Measurements from ENCODE around the gene SH2B2. TPM values are rescaled to one million over a fixed set of nuclear protein-coding genes. Genes with fewer than 3 reads are reported as not detected.

SH2B2 gene
- total RNA-seq, 1 experiment from 2014 or later: 14.7 TPM

- H3K4me1 Mint-ChIP-seq: peaks cover 14% of the 10 kb centered on the region
- H3K36me3 Mint-ChIP-seq: no peaks in the 10 kb centered on the region
- H3K27ac Mint-ChIP-seq: no peak overlapping the region
- ATAC-seq: no peak
- H3K9me3 Mint-ChIP-seq: no peaks in the 10 kb centered on the region
- H3K27me3 Mint-ChIP-seq (ENCODE audit: low read depth): peaks cover 5% of the 10 kb centered on the region
- no peak for DNase-seq (ENCODE audit: low spot score)
- ChIA-PET CTCF (interaction anchor here (0.5 to 2.8 kb wide), 13 partner anchors 7 to 761 kb away, joined by 3 to 13 read pairs (median 5); partner anchors contain the start of gene PRKRIP1), POLR2A (no interaction called here)
- TF ChIP-seq E2F5 (CRISPR knock-in tag; IDR thresholded peaks at IDR 0.05) (no peak), ATF6 (CRISPR knock-in tag; IDR thresholded peaks at IDR 0.05) (no peak), ETV6 (CRISPR knock-in tag; IDR thresholded peaks at IDR 0.05) (no peak), ZNF317 (CRISPR knock-in tag; IDR thresholded peaks at IDR 0.05; ENCODE audit: borderline replicate concordance, low read depth) (no peak), SMAD4 (CRISPR knock-in tag; IDR thresholded peaks at IDR 0.05) (no peak), ELF4 (CRISPR knock-in tag; IDR thresholded peaks at IDR 0.05; ENCODE audit: low read depth) (no peak), PREB (CRISPR knock-in tag; IDR thresholded peaks at IDR 0.05; ENCODE audit: borderline replicate concordance) (no peak), ZNF138 (CRISPR knock-in tag; conservative IDR thresholded peaks at IDR 0.05) (no peak), NR3C1 (CRISPR knock-in tag; conservative IDR thresholded peaks at IDR 0.05; ENCODE audit: low read depth) (no peak)
- no peak overlapping the region for H3K4me3 Mint-ChIP-seq
Observed at GRCh38 chr7:102280521-102280920, 6.1 kb upstream of the SH2B2 start.

- POLR2A ChIA-PET: no interaction called here
- H3K9me3 Mint-ChIP-seq: no peaks in the 10 kb centered on the region
- ATAC-seq (no peak), DNase-seq (ENCODE audit: low spot score) (no peak)
- H3K36me3 Mint-ChIP-seq: no peaks in the 10 kb centered on the region
- H3K27me3 Mint-ChIP-seq (ENCODE audit: low read depth): peaks cover 5% of the 10 kb centered on the region
- no peak for TF ChIP-seq CREB1 (CRISPR knock-in tag; IDR thresholded peaks at IDR 0.05)
- H3K4me1 Mint-ChIP-seq: peaks cover 14% of the 10 kb centered on the region
- no peak overlapping the region for H3K4me3 Mint-ChIP-seq
- CTCF ChIA-PET: interaction anchor here (2.8 kb wide), 1 partner anchor 36 kb away, joined by 9 read pairs; no protein-coding TSS in a partner anchor
- H3K27ac Mint-ChIP-seq: no peak overlapping the region
Observed at GRCh38 chr7:102281785-102282184, 4.9 kb upstream of the SH2B2 start.

GRCh38 chr7:102282465-102283362 is 4.0 kb upstream of the SH2B2 start:
- Mint-ChIP-seq H3K27ac (no peak overlapping the region), H3K36me3 (no peaks in the 10 kb centered on the region), H3K4me3 (no peak overlapping the region), H3K9me3 (no peaks in the 10 kb centered on the region), H3K4me1 (peaks cover 14% of the 10 kb centered on the region), H3K27me3 (ENCODE audit: low read depth) (peaks cover 5% of the 10 kb centered on the region)
- ChIA-PET CTCF (no interaction called here), POLR2A (no interaction called here)
- no peak for ATAC-seq
- DNase-seq (ENCODE audit: low spot score): no peak
- TF ChIP-seq ZNF532 (CRISPR knock-in tag; IDR thresholded peaks at IDR 0.05; ENCODE audit: borderline replicate concordance) (no peak), JAZF1 (CRISPR knock-in tag; IDR thresholded peaks at IDR 0.05) (no peak), IRF2 (CRISPR knock-in tag; IDR thresholded peaks at IDR 0.05; ENCODE audit: borderline replicate concordance, low read depth) (no peak), STAT6 (CRISPR knock-in tag; conservative IDR thresholded peaks at IDR 0.05; ENCODE audit: low read depth) (no peak), ATF6 (CRISPR knock-in tag; IDR thresholded peaks at IDR 0.05) (no peak), SP1 (CRISPR knock-in tag; conservative IDR thresholded peaks at IDR 0.05) (no peak)
